ENCODE results near the gene CRIP1. TPM values are rescaled to one million over a fixed set of nuclear protein-coding genes. Genes with fewer than 3 reads are reported as not detected.

Gene CRIP1
- total RNA-seq, 1 donor from 2014 or later = 29.5 TPM

DNA sequence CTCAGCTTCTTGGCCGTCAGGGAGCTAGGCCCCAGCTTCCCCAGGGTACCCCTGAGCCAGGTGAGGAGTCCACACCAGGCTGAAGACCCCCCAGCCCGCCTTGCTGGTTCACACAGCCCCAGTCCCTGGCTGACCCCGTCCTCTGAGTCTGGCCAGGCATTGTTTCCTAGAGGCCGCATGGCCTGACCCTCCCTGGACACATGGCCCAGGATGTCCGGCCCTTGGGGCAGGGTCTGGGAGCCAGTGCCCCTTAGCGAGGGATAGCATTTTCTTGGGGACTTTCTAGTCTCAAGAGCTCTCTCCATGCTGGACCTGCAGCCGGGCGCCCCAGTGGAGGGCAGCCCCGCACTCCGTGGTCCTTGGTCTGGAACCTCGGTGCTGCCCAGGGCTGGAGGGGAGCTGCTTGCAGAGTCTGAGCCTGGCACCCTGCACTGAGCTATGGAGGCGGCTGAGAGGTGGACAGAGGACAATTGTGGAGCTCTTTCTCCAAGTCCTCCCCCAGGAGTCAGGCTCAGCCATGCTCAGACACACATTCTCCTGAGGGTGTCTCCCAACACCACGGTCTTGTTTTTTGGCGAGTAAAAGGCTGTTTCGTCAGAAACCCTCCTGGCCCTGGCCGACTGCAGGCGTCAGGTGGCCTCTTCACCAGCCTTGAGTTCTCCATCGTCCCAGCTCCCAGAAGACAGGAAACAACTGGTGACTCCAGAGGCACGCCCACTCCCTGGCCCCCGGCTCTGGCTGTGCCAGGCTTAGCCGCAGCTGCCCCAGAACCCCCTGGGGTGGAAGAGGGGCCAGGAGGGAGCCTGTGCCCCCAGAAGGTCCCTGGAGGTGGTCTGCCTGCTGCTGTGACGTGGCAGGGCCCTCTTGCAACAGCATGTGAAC is 29.7 kb upstream of the CRIP1 start:
- no peak overlapping the region for H3K4me2 ChIP-seq (ENCODE audit: low read length)
- no peaks in the 10 kb centered on the region for H3K27me3 ChIP-seq (ENCODE audit: insufficient read depth, low read length)
- H3K27ac ChIP-seq (ENCODE audit: low read depth, low read length) = no peak overlapping the region
- TF ChIP-seq, protein P1, sequence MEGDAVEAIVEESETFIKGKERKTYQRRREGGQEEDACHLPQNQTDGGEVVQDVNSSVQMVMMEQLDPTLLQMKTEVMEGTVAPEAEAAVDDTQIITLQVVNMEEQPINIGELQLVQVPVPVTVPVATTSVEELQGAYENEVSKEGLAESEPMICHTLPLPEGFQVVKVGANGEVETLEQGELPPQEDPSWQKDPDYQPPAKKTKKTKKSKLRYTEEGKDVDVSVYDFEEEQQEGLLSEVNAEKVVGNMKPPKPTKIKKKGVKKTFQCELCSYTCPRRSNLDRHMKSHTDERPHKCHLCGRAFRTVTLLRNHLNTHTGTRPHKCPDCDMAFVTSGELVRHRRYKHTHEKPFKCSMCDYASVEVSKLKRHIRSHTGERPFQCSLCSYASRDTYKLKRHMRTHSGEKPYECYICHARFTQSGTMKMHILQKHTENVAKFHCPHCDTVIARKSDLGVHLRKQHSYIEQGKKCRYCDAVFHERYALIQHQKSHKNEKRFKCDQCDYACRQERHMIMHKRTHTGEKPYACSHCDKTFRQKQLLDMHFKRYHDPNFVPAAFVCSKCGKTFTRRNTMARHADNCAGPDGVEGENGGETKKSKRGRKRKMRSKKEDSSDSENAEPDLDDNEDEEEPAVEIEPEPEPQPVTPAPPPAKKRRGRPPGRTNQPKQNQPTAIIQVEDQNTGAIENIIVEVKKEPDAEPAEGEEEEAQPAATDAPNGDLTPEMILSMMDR (IDR thresholded peaks at IDR 0.05; ENCODE audit: insufficient read depth, low read depth, low read length) = no peak
- TF ChIP-seq EZH2 (IDR thresholded peaks at IDR 0.05; ENCODE audit: insufficient read depth, low read length) = no peak
- Mint-ChIP-seq H3K4me3 (ENCODE audit: unreplicated experiment) (no peak overlapping the region), H3K27ac (ENCODE audit: unreplicated experiment) (no peak overlapping the region), H3K4me1 (ENCODE audit: low read depth, unreplicated experiment) (no peaks in the 10 kb centered on the region), H3K9me3 (ENCODE audit: unreplicated experiment) (no peaks in the 10 kb centered on the region), H3K36me3 (ENCODE audit: low read depth, unreplicated experiment) (peaks cover 2% of the 10 kb centered on the region), H3K27me3 (ENCODE audit: low read depth, unreplicated experiment) (no peaks in the 10 kb centered on the region)
- no peaks in the 10 kb centered on the region for H3K4me1 ChIP-seq (ENCODE audit: insufficient read depth, low read length)
- FAIRE-seq = no peak
- H3K36me3 ChIP-seq (ENCODE audit: insufficient read depth, low read length) = peaks cover 2% of the 10 kb centered on the region
- H3K9ac ChIP-seq (ENCODE audit: low read length) = no peak overlapping the region
- H3K4me3 ChIP-seq (ENCODE audit: insufficient read depth, low read depth, low read length) = no peak overlapping the region
- peaks cover 11% of the 10 kb centered on the region for H4K20me1 ChIP-seq (ENCODE audit: insufficient read depth, low read length)
- no peak overlapping the region for H2AFZ ChIP-seq (ENCODE audit: low read depth, low read length)
- no peaks in the 10 kb centered on the region for H3K79me2 ChIP-seq (ENCODE audit: insufficient read depth, low read length)
- DNase-seq (ENCODE audit: low read depth) = no peak
- no peaks in the 10 kb centered on the region for H3K9me3 ChIP-seq (ENCODE audit: insufficient read depth, low read depth, low read length)

DNA sequence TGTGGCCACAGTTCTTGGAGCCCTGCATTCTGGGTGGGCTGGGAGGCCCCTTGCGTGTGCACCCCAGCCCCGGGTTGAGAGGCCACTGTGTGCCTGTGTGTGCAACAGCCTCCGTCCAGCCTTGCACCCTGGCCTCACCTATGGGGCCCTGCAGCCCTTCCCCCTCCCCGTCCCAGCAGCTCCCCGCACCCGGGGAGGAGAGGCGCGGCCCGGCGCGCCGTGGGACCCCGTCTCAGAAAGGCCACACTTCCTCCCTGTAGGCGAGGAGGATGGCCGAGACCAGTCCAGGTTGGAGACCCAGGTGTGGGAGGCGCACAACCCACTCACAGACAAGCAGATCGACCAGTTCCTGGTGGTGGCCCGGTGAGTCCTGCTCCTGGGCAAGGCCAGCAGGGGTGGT is 28.7 kb upstream of the CRIP1 start:
- peaks cover 3% of the 10 kb centered on the region for H3K36me3 Mint-ChIP-seq (ENCODE audit: low read depth, unreplicated experiment)
- no peak overlapping the region for H3K27ac Mint-ChIP-seq (ENCODE audit: unreplicated experiment)
- H3K9ac ChIP-seq (ENCODE audit: low read length) = no peak overlapping the region
- H2AFZ ChIP-seq (ENCODE audit: low read depth, low read length) = no peak overlapping the region
- no peak overlapping the region for H3K4me2 ChIP-seq (ENCODE audit: low read length)
- no peak overlapping the region for H3K27ac ChIP-seq (ENCODE audit: low read depth, low read length)
- no peaks in the 10 kb centered on the region for H3K79me2 ChIP-seq (ENCODE audit: insufficient read depth, low read length)
- H3K4me1 Mint-ChIP-seq (ENCODE audit: low read depth, unreplicated experiment) = peaks cover under 1% of the 10 kb centered on the region
- no peak overlapping the region for H3K4me3 ChIP-seq (ENCODE audit: insufficient read depth, low read depth, low read length)
- no peak for DNase-seq (ENCODE audit: low read depth)
- TF ChIP-seq, protein P1 (IDR thresholded peaks at IDR 0.05; ENCODE audit: insufficient read depth, low read depth, low read length) = no peak
- TF ChIP-seq EZH2 (IDR thresholded peaks at IDR 0.05; ENCODE audit: insufficient read depth, low read length) = no peak
- FAIRE-seq = no peak
- H3K36me3 ChIP-seq (ENCODE audit: insufficient read depth, low read length) = peaks cover 2% of the 10 kb centered on the region
- no peaks in the 10 kb centered on the region for H3K27me3 Mint-ChIP-seq (ENCODE audit: low read depth, unreplicated experiment)
- H4K20me1 ChIP-seq (ENCODE audit: insufficient read depth, low read length) = peaks cover 11% of the 10 kb centered on the region
- no peaks in the 10 kb centered on the region for H3K9me3 ChIP-seq (ENCODE audit: insufficient read depth, low read depth, low read length)
- H3K4me3 Mint-ChIP-seq (ENCODE audit: unreplicated experiment) = no peak overlapping the region
- no peaks in the 10 kb centered on the region for H3K9me3 Mint-ChIP-seq (ENCODE audit: unreplicated experiment)
- no peaks in the 10 kb centered on the region for H3K27me3 ChIP-seq (ENCODE audit: insufficient read depth, low read length)
- no peaks in the 10 kb centered on the region for H3K4me1 ChIP-seq (ENCODE audit: insufficient read depth, low read length)

DNA sequence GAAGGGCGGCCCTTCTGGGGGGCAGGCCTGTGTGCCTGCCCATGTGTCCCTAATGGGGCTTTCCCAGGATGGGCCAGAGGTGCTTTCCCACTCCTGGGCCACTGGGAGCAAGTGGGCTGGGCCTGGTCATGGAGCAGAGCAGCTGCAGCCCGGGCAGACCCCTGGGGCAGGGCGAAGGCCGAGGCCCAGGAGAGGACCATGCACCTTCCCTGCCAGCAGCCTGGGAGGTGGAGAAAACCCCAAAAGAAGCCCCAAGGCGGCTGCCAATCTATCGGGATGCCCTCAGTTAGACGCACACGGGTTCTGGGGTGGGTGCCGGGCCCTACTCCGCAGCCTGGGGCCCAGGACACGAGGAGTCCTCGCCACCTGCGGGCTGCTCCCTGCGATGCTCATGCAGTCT is 28.1 kb upstream of the CRIP1 start:
- TF ChIP-seq, protein P1 (IDR thresholded peaks at IDR 0.05; ENCODE audit: insufficient read depth, low read depth, low read length) = no peak
- no peak for TF ChIP-seq EZH2 (IDR thresholded peaks at IDR 0.05; ENCODE audit: insufficient read depth, low read length)
- Histone ChIP-seq H3K4me3 (ENCODE audit: insufficient read depth, low read depth, low read length) (no peak overlapping the region), H3K36me3 (ENCODE audit: insufficient read depth, low read length) (peaks cover 2% of the 10 kb centered on the region), H3K4me2 (ENCODE audit: low read length) (no peak overlapping the region), H2AFZ (ENCODE audit: low read depth, low read length) (no peak overlapping the region), H3K27ac (ENCODE audit: low read depth, low read length) (no peak overlapping the region), H3K4me1 (ENCODE audit: insufficient read depth, low read length) (no peaks in the 10 kb centered on the region), H3K9ac (ENCODE audit: low read length) (no peak overlapping the region), H3K79me2 (ENCODE audit: insufficient read depth, low read length) (no peaks in the 10 kb centered on the region), H4K20me1 (ENCODE audit: insufficient read depth, low read length) (peaks cover 11% of the 10 kb centered on the region), H3K27me3 (ENCODE audit: insufficient read depth, low read length) (no peaks in the 10 kb centered on the region), H3K9me3 (ENCODE audit: insufficient read depth, low read depth, low read length) (no peaks in the 10 kb centered on the region)
- Mint-ChIP-seq H3K4me1 (ENCODE audit: low read depth, unreplicated experiment) (peaks cover 1% of the 10 kb centered on the region), H3K36me3 (ENCODE audit: low read depth, unreplicated experiment) (peaks cover 3% of the 10 kb centered on the region), H3K9me3 (ENCODE audit: unreplicated experiment) (no peaks in the 10 kb centered on the region), H3K27ac (ENCODE audit: unreplicated experiment) (no peak overlapping the region), H3K27me3 (ENCODE audit: low read depth, unreplicated experiment) (no peaks in the 10 kb centered on the region), H3K4me3 (ENCODE audit: unreplicated experiment) (no peak overlapping the region)
- DNase-seq (ENCODE audit: low read depth) (no peak), FAIRE-seq (no peak)
